K562 (cell line): ENCODE data around the gene CHPF2. TPM values are rescaled to one million over a fixed set of nuclear protein-coding genes. Genes with fewer than 3 reads are reported as not detected.

Experiments used
- ADNP ChIP-seq: fragments of 200-800 bp; sonication (Bioruptor generic); IDR thresholded peaks from 2 replicates; pipeline ENCODE4 v1.6.1; 2016; ENCODE audit warnings: missing genetic modification characterization, missing compliant biosample characterization
- CCAR2 ChIP-seq: fragments of 200-400 bp; formaldehyde crosslinking; IDR thresholded peaks from 2 replicates; pipeline ENCODE4 v1.6.1; 2017; ENCODE audit warnings: mild to moderate bottlenecking, low read depth, low read length
- CREB1 ChIP-seq, 2 experiments: sonication (generic) in 1 of 2; formaldehyde crosslinking in 1 of 2; IDR thresholded peaks; 2 replicates each; pipeline versions ENCODE4 v1.6.1 to v1.8.0; 2012 to 2022; ENCODE audit warnings: inconsistent platforms in 1 of 2, mild to moderate bottlenecking in 1 of 2, missing genetic modification reagents in 1 of 2, moderate library complexity in 1 of 2
- DDX20 ChIP-seq: fragments of 450-650 bp; IDR thresholded peaks from 2 replicates; pipeline ENCODE4 v1.6.1; 2016; ENCODE audit warnings: missing genetic modification characterization, low read depth, mild to moderate bottlenecking, missing compliant biosample characterization, moderate library complexity
- MAFG ChIP-seq: fragments of 450-650 bp; conservative IDR thresholded peaks from 2 replicates; pipeline ENCODE4 v1.6.1; 2016; ENCODE audit warnings: missing genetic modification characterization, missing compliant biosample characterization
- POLR2G ChIP-seq: fragments of 200-400 bp; formaldehyde crosslinking; IDR thresholded peaks from 2 replicates; pipeline ENCODE4 v1.6.1; 2017; ENCODE audit warnings: low read depth, mild to moderate bottlenecking, antibody characterized with exemption, low read length, moderate library complexity
- RBM17 ChIP-seq: fragments of 200-400 bp; formaldehyde crosslinking; IDR thresholded peaks from 2 replicates; pipeline ENCODE4 v1.6.1; 2017; ENCODE audit warnings: low read depth, mild to moderate bottlenecking, low read length, borderline replicate concordance
- RBM34 ChIP-seq: fragments of 200-400 bp; formaldehyde crosslinking; IDR thresholded peaks from 2 replicates; pipeline ENCODE4 v1.6.1; 2018; ENCODE audit warnings: low read length, borderline replicate concordance; ENCODE audit not compliant: insufficient read depth
- SMC3 ChIP-seq: conservative IDR thresholded peaks from 2 replicates; pipeline ENCODE4 v1.6.1; 2011; ENCODE audit warnings: low read depth, low read length, improper control_type of control experiment; ENCODE audit not compliant: insufficient read depth
- SP1 ChIP-seq: sonication (generic); formaldehyde crosslinking; IDR thresholded peaks from 2 replicates; pipeline ENCODE4 v1.8.1; 2022; ENCODE audit warnings: mild to moderate bottlenecking, missing genetic modification reagents
- SRSF7 ChIP-seq: fragments of 200-400 bp; formaldehyde crosslinking; optimal IDR thresholded peaks from 2 replicates; pipeline ENCODE3; 2017; ENCODE audit warnings: mild to moderate bottlenecking, low read depth, low read length
- TAF1 ChIP-seq: IDR thresholded peaks from 2 replicates; pipeline ENCODE4 v1.6.1; 2011; ENCODE audit warnings: mild to moderate bottlenecking, low read length, moderate library complexity; ENCODE audit not compliant: insufficient read depth, control insufficient read depth, severe bottlenecking; ENCODE audit errors: extremely low read depth
- ZNF121 ChIP-seq: sonication (generic); formaldehyde crosslinking; conservative IDR thresholded peaks from 2 replicates; pipeline ENCODE4 v1.8.0; 2022; ENCODE audit warnings: missing genetic modification reagents
- ZNF239 ChIP-seq: fragments of 250-450 bp; sonication (Bioruptor Pico); IDR thresholded peaks from 2 replicates; pipeline ENCODE4 v1.4.0; 2020; ENCODE audit warnings: mild to moderate bottlenecking
- polyA plus RNA-seq, 8 experiments: library from polyadenylated mRNA; depleted of rRNA in 4 of 8; stranded (reverse) in 5 of 8; unstranded in 3 of 8; fragments of >200 nt; fragmentation: Nextera tagmentation in 2 of 8; fragmentation: Illumina TruSeq in 1 of 8; extraction: Ambion mirVana in 2 of 8; extraction: Trizol in 1 of 8; gene quantifications; 2 replicates each; pipeline versions ENCODE4 v1.2.1 to v1.2.3, GENCODE V29; 2011 to 2014; ENCODE audit warnings: inconsistent platforms in 1 of 8, missing spikeins in 1 of 8
- total RNA-seq, 7 experiments: library from RNA; depleted of rRNA in 6 of 7; stranded (reverse); fragments of >200 nt in 6 of 7; fragmentation: Illumina TruSeq in 2 of 7; extraction: Trizol in 2 of 7; gene quantifications; 2 replicates each; pipeline versions ENCODE4 v1.2.1 to v1.2.3, GENCODE V29; 2011 to 2021; ENCODE audit warnings: low replicate concordance in 1 of 7
- TF ChIP-seq, protein P1 (sequence below): sonication (generic); IDR thresholded peaks from 2 replicates; pipeline ENCODE4 v1.6.1; 2016
- TF ChIP-seq, protein P2 (sequence below), 3 experiments: IDR thresholded peaks in 2 of 3; conservative IDR thresholded peaks in 1 of 3; 2 replicates each; pipeline ENCODE4 v1.5.1; 2011 to 2012; ENCODE audit warnings: low read length in 3 of 3, mild to moderate bottlenecking in 3 of 3, control low read depth in 2 of 3, improper control_type of control experiment in 1 of 3, inconsistent platforms in 1 of 3, low read depth in 1 of 3, mixed read lengths in 1 of 3, moderate library complexity in 1 of 3; ENCODE audit not compliant: insufficient read depth in 2 of 3
- TF ChIP-seq, protein P3 (sequence below): fragments of 450-650 bp; formaldehyde crosslinking; IDR thresholded peaks from 2 replicates; pipeline ENCODE4 v1.4.0; 2020; ENCODE audit warnings: mild to moderate bottlenecking, moderate library complexity
- TF ChIP-seq, protein P4 (sequence below), 2 experiments: fragments of 450-650 bp in 1 of 2; sonication (generic) in 1 of 2; formaldehyde crosslinking in 1 of 2; IDR thresholded peaks in 1 of 2; conservative IDR thresholded peaks in 1 of 2; 2 replicates each; pipeline versions ENCODE4 v1.6.1 to v1.8.1; 2016 to 2023; ENCODE audit warnings: mild to moderate bottlenecking in 2 of 2, moderate library complexity in 2 of 2, inconsistent platforms in 1 of 2, missing genetic modification reagents in 1 of 2

The CHPF2 gene
- total and polyA plus RNA-seq, 9 of the 15 experiments (the other 6 are each of a cell fraction or from before 2014, with no cell fraction given) = 0.08 to 32.8 (median 10.5) TPM

DNA sequence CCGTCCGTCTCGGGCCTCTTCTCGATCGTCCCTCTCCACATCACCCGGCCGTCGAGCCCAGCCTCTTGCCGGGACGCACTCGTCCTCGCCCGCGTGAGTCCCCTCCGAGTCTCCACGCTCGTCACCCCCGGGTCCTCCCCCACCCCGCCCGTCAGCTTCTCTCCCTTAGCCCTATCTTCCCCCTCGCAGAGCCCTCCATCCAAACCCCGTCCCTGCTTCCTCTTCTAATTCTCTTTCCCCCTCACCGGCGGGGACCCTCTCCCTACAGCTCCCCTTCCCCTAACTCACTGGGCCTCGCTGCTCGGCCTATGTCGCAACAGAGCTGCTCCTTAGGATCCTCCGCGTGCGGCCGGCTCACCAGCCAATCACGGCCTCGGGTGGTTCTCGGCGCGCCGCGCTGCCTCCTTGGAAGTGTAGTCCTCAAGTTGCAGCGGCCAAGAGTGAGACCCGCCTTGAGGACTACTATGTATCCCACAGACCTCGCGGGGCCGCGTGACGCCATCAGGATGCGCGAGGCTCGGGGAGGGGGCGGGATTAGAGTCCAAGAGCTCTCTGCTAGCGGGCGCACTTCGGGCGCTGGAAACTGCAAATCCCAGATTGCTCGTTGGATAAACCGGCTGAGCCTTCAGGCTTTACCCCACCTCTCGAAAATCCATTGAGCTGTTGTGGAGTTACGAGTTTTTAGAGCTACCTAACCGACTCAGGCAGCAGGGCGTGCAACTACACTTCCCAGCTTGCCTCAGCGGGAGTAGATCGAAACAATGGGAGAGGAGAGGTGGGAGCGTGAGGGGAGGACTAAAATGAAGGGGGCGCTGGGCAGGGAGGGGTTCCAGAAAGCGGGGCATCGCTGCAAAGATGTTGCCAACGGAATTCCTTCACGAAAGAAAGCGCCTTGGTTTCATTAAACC is 5.2 kb upstream of the CHPF2 start, which contains the start of gene ABCF2 (continued):
- TF ChIP-seq, protein P1, sequence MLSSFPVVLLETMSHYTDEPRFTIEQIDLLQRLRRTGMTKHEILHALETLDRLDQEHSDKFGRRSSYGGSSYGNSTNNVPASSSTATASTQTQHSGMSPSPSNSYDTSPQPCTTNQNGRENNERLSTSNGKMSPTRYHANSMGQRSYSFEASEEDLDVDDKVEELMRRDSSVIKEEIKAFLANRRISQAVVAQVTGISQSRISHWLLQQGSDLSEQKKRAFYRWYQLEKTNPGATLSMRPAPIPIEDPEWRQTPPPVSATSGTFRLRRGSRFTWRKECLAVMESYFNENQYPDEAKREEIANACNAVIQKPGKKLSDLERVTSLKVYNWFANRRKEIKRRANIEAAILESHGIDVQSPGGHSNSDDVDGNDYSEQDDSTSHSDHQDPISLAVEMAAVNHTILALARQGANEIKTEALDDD = no peak
- no peak for TF ChIP-seq SRSF7
- TF ChIP-seq CREB1 (IDR thresholded peaks at IDR 0.05) = peak; percentile 99
- TF ChIP-seq CREB1 (CRISPR knock-in tag; IDR thresholded peaks at IDR 0.05) = peak; percentile 99
- TF ChIP-seq SP1 (CRISPR knock-in tag) = peak; percentile 98
- no peak for TF ChIP-seq RBM34
- TF ChIP-seq ADNP (tag) = no peak
- TF ChIP-seq, protein P2, sequence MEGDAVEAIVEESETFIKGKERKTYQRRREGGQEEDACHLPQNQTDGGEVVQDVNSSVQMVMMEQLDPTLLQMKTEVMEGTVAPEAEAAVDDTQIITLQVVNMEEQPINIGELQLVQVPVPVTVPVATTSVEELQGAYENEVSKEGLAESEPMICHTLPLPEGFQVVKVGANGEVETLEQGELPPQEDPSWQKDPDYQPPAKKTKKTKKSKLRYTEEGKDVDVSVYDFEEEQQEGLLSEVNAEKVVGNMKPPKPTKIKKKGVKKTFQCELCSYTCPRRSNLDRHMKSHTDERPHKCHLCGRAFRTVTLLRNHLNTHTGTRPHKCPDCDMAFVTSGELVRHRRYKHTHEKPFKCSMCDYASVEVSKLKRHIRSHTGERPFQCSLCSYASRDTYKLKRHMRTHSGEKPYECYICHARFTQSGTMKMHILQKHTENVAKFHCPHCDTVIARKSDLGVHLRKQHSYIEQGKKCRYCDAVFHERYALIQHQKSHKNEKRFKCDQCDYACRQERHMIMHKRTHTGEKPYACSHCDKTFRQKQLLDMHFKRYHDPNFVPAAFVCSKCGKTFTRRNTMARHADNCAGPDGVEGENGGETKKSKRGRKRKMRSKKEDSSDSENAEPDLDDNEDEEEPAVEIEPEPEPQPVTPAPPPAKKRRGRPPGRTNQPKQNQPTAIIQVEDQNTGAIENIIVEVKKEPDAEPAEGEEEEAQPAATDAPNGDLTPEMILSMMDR (IDR thresholded peaks at IDR 0.05 in 2 of 3, conservative IDR thresholded peaks at IDR 0.05 in 1 of 3; ENCODE audit: insufficient read depth in 2 of 3, low read depth in 1 of 3, low read length in 3 of 3) = peak in 1 of 3 experiments; percentile 15; a peak in 1 of 6 replicates
- TF ChIP-seq RBM17 = no peak
- TF ChIP-seq CCAR2 = no peak
- TF ChIP-seq, protein P3, sequence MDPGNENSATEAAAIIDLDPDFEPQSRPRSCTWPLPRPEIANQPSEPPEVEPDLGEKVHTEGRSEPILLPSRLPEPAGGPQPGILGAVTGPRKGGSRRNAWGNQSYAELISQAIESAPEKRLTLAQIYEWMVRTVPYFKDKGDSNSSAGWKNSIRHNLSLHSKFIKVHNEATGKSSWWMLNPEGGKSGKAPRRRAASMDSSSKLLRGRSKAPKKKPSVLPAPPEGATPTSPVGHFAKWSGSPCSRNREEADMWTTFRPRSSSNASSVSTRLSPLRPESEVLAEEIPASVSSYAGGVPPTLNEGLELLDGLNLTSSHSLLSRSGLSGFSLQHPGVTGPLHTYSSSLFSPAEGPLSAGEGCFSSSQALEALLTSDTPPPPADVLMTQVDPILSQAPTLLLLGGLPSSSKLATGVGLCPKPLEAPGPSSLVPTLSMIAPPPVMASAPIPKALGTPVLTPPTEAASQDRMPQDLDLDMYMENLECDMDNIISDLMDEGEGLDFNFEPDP = no peak
- TF ChIP-seq MAFG (tag) = no peak
- TF ChIP-seq ZNF121 (CRISPR knock-in tag) = no peak
- peak; percentile 89 for TF ChIP-seq POLR2G
- TF ChIP-seq TAF1 = peak; percentile 72
- TF ChIP-seq ZNF239 = no peak
- no peak for TF ChIP-seq SMC3
- TF ChIP-seq, protein P4, sequence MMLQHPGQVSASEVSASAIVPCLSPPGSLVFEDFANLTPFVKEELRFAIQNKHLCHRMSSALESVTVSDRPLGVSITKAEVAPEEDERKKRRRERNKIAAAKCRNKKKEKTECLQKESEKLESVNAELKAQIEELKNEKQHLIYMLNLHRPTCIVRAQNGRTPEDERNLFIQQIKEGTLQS (IDR thresholded peaks at IDR 0.05) = peak; percentile 90
- TF ChIP-seq, protein P4 (CRISPR knock-in tag; conservative IDR thresholded peaks at IDR 0.05) = peak; percentile 60; the same call in 1 of the 2 replicates
- TF ChIP-seq DDX20 (tag) = no peak
